Spinal cord (tissue), 10 donors: ENCODE measurements around the gene ZNF414. TPM values are rescaled to one million over a fixed set of nuclear protein-coding genes. Genes with fewer than 3 reads are reported as not detected.

Experiments used
- DNase-seq, 6 donors: peaks; one replicate each; pipeline versions ENCODE4 v3.0.0 to v3.0.0-alpha.2; 2013 to 2015; ENCODE audit warnings: low spot score in 6 of 6, low read depth in 4 of 6
- H3K27ac ChIP-seq: one replicate; pipeline ENCODE4 v1.5.1; 2013; ENCODE audit warnings: low read depth, low read length, control low read depth
- H3K27me3 ChIP-seq: one replicate; pipeline ENCODE4 v1.6.1; 2013; ENCODE audit warnings: low read length; ENCODE audit not compliant: control insufficient read depth, insufficient read depth
- H3K36me3 ChIP-seq: one replicate; pipeline ENCODE4 v1.6.1; 2013; ENCODE audit warnings: low read length; ENCODE audit not compliant: control insufficient read depth, insufficient read depth
- H3K4me1 ChIP-seq: one replicate; pipeline ENCODE4 v1.6.1; 2013; ENCODE audit warnings: low read length; ENCODE audit not compliant: control insufficient read depth, insufficient read depth
- H3K4me3 ChIP-seq: one replicate; pipeline ENCODE4 v1.5.1; 2013; ENCODE audit warnings: low read depth, low read length, control low read depth
- H3K9me3 ChIP-seq: one replicate; pipeline ENCODE4 v1.6.1; 2013; ENCODE audit warnings: low read length; ENCODE audit not compliant: control insufficient read depth, insufficient read depth
- WGBS: methylation state at CpG from one replicate; pipeline ENCODE4 v1.1.5; 2013; ENCODE audit warnings: missing lambda C conversion rate; ENCODE audit not compliant: insufficient coverage; 5-methylcytosine and 5-hydroxymethylcytosine counted together
- polyA plus RNA-seq, 2 donors: library from polyadenylated mRNA; unstranded; fragments of 120-200 nt; gene quantifications; one replicate each; pipeline ENCODE4 v1.2.1, GENCODE V29; 2013; ENCODE audit not compliant: insufficient read length in 2 of 2
- total RNA-seq, 2 donors: library from RNA; depleted of rRNA in 1 of 2; stranded (reverse); fragments of 120-200 nt in 1 of 2; fragments of >200 nt in 1 of 2; gene quantifications; one replicate each; pipeline versions ENCODE4 v1.2.3 to v1.2.4, GENCODE V29; 2013 to 2014
- donor health status: healthy.

The ZNF414 gene
- total and polyA plus RNA-seq, 4 donors = 5.4 to 51.0 (median 21.1) TPM

DNA sequence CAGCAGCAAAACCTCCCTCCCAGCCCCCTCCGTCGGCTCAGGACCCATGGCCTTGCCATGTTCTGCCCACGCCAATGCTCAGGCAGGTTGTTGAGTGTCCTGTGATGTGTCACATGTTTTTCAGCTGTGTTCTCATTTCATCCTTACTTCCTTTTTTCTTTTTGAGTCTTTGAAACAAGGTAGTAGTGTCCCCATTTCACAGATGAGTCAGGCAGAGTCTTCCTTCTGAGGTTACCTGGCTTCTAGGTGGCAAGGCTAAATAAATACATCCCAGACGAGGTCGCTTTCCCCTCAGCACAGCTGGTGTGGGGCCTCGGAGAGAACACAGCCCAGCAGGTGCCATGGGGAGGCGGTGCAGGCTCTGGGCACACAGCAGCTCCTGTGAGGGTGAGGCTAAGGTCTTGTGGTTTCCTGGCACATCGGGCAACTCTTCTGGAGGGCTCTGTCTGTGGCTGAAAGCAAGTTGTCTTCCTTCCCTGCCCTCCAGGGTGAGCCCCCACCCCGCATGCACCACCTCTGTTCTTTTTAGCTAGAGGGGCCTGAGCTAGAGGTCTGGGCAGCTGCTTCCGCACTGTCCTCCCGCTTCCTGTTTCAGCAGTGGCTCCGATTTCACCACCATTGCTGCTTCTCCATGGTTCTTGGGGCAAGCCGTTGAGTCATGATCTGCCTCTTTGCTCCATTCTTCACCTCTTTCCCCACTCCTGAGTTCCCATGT, 26.7 kb downstream of the ZNF414 start:
- Histone ChIP-seq H3K27me3 (no peaks in the 10 kb centered on the region), H3K4me1 (peaks cover 16% of the 10 kb centered on the region), H3K9me3 (no peaks in the 10 kb centered on the region), H3K36me3 (peaks cover 86% of the 10 kb centered on the region), H3K4me3 (no peak overlapping the region), H3K27ac (no peak overlapping the region)
- DNase-seq = no peak
- WGBS = 72% methylated on average over 9 of the region's 13 CpGs

DNA sequence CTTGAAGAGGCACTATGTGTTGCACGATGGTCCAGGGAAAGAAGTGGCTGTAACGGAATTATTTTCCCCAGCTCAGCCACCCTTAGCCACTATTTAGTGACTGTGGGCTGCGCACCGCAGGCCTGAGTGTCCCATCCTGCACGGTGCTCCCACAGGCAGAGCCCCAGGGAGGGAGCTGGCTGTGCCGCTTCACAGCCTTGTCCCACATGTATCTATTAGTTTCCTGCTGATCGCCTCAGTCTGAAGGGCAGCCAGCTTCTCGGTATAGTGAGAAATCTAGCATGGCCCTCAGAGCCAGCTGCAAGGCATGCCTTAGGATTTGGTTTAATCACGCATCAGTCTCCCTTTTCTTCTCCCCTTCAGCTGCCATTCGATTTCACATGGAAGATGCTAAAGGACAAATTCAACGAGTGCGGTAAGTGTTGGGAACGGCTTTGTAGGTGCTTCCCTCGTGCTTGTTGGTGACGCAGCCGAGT, 27.3 kb downstream of the ZNF414 start:
- Histone ChIP-seq H3K9me3 (no peaks in the 10 kb centered on the region), H3K27me3 (no peaks in the 10 kb centered on the region), H3K36me3 (peaks cover 90% of the 10 kb centered on the region), H3K4me1 (peaks cover 16% of the 10 kb centered on the region), H3K4me3 (no peak overlapping the region), H3K27ac (no peak overlapping the region)
- 58% methylated on average over 13 of the region's 16 CpGs for WGBS
- DNase-seq = no peak

DNA sequence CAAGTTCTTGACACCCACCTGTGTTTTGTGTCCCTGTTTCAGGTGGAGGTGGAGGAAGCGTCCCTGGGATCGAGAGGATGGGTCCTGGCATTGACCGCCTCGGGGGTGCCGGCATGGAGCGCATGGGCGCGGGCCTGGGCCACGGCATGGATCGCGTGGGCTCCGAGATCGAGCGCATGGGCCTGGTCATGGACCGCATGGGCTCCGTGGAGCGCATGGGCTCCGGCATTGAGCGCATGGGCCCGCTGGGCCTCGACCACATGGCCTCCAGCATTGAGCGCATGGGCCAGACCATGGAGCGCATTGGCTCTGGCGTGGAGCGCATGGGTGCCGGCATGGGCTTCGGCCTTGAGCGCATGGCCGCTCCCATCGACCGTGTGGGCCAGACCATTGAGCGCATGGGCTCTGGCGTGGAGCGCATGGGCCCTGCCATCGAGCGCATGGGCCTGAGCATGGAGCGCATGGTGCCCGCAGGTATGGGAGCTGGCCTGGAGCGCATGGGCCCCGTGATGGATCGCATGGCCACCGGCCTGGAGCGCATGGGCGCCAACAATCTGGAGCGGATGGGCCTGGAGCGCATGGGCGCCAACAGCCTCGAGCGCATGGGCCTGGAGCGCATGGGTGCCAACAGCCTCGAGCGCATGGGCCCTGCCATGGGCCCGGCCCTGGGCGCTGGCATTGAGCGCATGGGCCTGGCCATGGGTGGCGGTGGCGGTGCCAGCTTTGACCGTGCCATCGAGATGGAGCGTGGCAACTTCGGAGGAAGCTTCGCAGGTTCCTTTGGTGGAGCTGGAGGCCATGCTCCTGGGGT, 28.2 kb downstream of the ZNF414 start:
- Histone ChIP-seq H3K4me1 (peaks cover 20% of the 10 kb centered on the region), H3K27ac (no peak overlapping the region), H3K27me3 (no peaks in the 10 kb centered on the region), H3K9me3 (no peaks in the 10 kb centered on the region), H3K4me3 (no peak overlapping the region), H3K36me3 (peaks cover 95% of the 10 kb centered on the region)
- DNase-seq = no peak
- 98% methylated on average over 60 of the region's 62 CpGs for WGBS

DNA sequence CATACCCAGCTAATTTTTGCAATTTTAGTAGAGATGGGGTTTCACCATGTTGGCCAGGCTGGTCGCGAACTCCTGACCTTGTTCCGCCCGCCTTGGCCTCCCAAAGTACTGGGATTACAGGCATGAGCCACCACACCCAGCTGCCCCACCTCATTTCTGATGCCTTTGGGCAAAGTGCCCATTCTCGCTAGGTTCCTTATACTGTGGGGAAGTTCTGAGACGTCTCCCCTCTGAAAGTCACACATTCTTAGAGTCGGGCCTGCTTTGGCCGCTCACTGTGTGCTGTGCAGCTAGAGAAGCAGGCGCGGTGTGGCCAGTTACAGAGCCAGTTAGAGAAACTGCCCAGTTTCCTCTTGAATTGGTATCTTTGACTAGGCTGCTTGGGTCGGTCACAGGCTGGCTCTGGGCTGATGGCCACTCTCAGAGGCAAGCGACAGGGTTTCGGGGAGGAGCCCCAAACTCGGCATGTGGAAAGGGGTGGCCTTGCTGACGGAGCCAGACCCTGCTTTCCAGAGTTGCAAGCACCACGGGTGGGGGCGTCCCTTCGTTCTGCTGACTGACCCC, 29.6 kb downstream of the ZNF414 start:
- no peak overlapping the region for H3K27ac ChIP-seq

DNA sequence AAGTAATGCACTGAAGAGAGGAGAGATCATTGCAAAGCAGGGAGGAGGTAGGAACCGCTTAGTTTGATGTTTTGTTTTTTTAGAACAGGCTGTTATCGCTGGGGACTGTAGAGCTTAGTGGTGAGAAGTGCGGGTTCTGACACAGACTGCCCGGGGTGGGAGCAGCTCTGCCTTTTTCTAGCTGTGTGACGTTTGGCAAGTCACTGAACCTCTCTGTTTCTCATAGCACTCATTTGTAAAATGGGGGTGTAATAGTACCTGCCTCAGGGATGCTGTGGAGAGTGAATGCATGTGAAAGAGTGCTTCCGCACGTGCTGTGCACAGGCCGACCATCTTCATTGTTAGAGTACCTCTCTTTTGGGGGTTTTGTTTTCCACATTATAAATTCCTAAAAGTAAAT, 30.8 kb downstream of the ZNF414 start:
- H3K4me1 ChIP-seq = peaks cover 14% of the 10 kb centered on the region
- WGBS = 92% methylated on average over 2 of the region's 8 CpGs
- H3K36me3 ChIP-seq = peaks cover 91% of the 10 kb centered on the region
- no peak overlapping the region for H3K27ac ChIP-seq
- DNase-seq = no peak
- H3K4me3 ChIP-seq = no peak overlapping the region
- H3K9me3 ChIP-seq = no peaks in the 10 kb centered on the region
- H3K27me3 ChIP-seq = no peaks in the 10 kb centered on the region

More for the DNA sequence above, 29.6 kb downstream of the ZNF414 start:
- Histone ChIP-seq H3K36me3 (peaks cover 90% of the 10 kb centered on the region), H3K27me3 (no peaks in the 10 kb centered on the region), H3K9me3 (no peaks in the 10 kb centered on the region), H3K4me3 (no peak overlapping the region), H3K4me1 (peaks cover 14% of the 10 kb centered on the region)
- DNase-seq = no peak
- 96% methylated on average over 16 of the region's 18 CpGs for WGBS

DNA sequence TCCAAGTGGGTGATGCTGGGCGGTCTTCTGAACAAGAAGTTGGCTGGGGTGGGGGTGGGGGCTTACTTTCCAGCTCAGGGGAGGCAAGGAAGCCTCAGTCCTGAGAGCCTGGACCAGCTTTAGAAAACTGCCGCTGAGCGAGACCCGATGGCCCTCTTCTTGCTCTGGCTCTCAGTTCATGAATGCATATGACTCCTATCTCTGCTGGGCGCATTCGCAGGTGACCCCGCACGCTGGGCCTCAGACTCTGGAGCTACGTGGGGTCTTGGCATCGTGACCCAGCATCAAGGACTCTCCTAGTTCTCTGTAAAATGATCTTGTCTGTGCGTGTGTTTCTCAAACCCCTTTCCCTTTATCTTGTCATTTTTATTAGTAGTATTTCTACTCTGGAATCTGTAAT, 31.3 kb downstream of the ZNF414 start:
- no peaks in the 10 kb centered on the region for H3K27me3 ChIP-seq
- H3K4me3 ChIP-seq = no peak overlapping the region
- 95% methylated on average over 8 of the region's 11 CpGs for WGBS
- H3K9me3 ChIP-seq = no peaks in the 10 kb centered on the region
- H3K27ac ChIP-seq = no peak overlapping the region
- peaks cover 10% of the 10 kb centered on the region for H3K4me1 ChIP-seq
- H3K36me3 ChIP-seq = peaks cover 91% of the 10 kb centered on the region
- DNase-seq = no peak

DNA sequence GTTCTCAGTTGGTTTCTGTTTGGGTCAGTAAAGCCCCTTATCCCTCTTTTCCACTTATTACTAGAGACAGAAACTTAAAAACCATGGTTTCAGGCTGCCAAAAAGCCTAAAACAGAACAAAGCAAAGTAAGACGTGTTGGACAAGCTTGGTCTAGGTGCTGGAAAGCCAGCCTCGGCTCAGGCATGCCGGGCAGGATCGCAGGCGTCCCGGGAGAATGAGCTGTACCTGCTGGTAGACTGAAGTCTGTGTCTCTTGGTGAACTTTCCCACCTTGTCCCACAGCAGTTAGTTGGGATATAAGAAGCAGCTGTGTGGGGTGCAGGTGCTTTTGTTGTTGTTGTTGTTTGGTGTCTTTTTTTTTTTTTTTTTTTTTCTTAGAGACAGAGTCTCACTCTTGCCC, 32.4 kb downstream of the ZNF414 start:
- Histone ChIP-seq H3K9me3 (no peaks in the 10 kb centered on the region), H3K27me3 (no peaks in the 10 kb centered on the region), H3K36me3 (peaks cover 88% of the 10 kb centered on the region), H3K4me1 (peaks cover 6% of the 10 kb centered on the region), H3K4me3 (no peak overlapping the region), H3K27ac (no peak overlapping the region)
- DNase-seq = no peak
- WGBS = 74% methylated on average over 6 of the region's 6 CpGs

DNA sequence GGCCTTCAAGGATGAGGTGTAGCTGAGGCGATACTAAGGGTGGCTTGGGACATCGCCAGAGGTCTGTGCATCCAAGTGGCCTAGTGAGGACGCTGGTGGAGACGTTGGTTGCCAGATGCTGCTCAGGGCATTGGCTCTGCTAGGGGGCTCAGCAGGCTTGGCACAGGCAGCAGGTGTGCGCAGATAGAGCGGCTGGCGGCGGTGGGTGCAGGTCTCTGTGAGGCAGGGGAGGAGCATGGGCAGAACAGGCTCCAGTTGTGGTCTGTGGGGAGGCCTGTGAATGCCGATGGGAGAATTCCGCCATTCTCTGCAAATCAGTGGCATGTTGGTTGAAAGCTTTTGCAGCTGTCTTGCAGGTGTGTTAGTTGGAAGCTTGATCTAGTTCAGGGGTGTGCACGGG, 32.8 kb downstream of the ZNF414 start:
- Histone ChIP-seq H3K36me3 (peaks cover 88% of the 10 kb centered on the region), H3K27me3 (no peaks in the 10 kb centered on the region), H3K4me1 (peaks cover 5% of the 10 kb centered on the region), H3K4me3 (no peak overlapping the region), H3K9me3 (no peaks in the 10 kb centered on the region), H3K27ac (no peak overlapping the region)
- DNase-seq = no peak
- 80% methylated on average over 10 of the region's 11 CpGs for whole genome bisulfite sequencing

DNA sequence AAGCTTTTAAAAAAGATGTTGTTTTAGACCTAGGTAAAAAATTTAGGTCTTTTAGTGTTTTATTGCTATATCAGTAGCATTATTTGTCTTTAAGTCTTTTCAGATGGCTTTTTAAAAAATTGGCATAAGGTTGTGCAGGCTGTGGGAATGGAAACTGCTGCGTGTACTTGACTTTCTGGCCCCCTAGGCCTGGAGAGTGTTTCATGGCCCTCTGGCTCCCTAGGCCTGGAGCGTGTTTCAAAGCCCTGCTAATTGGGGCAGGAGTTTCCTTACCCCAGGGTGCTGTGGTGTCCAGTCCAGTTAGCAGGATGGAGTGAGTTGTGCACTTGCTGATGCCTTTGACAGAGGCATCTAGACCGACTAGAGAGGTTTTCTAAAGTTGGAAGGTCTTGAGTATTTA, 35.4 kb downstream of the ZNF414 start:
- H3K9me3 ChIP-seq = no peaks in the 10 kb centered on the region
- peaks cover 83% of the 10 kb centered on the region for H3K36me3 ChIP-seq
- no peaks in the 10 kb centered on the region for H3K27me3 ChIP-seq
- 85% methylated on average over 2 of the region's 3 CpGs for whole genome bisulfite sequencing
- DNase-seq = no peak
- no peak overlapping the region for H3K4me3 ChIP-seq
- peaks cover 3% of the 10 kb centered on the region for H3K4me1 ChIP-seq
- no peak overlapping the region for H3K27ac ChIP-seq
